ENCODE measurements around the gene CD300A.

CD300A gene

DNA sequence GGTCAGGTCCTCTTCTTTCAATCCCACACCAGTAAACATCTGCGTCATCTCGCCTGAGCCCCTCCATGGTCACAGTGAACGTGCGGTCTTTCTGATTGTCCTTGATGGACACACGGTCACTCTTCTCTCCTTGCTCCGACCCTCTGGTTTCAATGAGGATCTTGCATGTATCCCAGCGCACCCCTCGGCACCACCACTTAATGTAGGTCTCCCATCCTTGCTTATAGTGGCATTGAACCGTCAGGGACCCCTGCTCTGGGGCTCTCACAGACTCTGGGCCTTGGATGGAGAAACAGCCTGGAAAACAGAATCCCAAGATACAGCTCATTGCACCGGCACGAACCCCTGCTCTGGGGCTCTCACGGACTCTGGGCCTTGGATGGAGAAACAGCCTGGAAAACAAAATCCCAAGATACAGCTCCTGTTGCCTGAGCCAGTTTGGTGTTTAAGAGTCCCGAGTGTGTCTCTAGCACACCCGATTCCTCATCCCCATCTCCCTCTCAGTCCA, 59.4 kb downstream of the CD300A start:
- TF ChIP-seq, protein P1, sequence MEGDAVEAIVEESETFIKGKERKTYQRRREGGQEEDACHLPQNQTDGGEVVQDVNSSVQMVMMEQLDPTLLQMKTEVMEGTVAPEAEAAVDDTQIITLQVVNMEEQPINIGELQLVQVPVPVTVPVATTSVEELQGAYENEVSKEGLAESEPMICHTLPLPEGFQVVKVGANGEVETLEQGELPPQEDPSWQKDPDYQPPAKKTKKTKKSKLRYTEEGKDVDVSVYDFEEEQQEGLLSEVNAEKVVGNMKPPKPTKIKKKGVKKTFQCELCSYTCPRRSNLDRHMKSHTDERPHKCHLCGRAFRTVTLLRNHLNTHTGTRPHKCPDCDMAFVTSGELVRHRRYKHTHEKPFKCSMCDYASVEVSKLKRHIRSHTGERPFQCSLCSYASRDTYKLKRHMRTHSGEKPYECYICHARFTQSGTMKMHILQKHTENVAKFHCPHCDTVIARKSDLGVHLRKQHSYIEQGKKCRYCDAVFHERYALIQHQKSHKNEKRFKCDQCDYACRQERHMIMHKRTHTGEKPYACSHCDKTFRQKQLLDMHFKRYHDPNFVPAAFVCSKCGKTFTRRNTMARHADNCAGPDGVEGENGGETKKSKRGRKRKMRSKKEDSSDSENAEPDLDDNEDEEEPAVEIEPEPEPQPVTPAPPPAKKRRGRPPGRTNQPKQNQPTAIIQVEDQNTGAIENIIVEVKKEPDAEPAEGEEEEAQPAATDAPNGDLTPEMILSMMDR (IDR thresholded peaks at IDR 0.05; ENCODE audit: borderline replicate concordance, insufficient read depth, low read depth, low read length) = no peak
- H3K4me3 ChIP-seq (ENCODE audit: low read depth, low read length) = no peak overlapping the region

DNA sequence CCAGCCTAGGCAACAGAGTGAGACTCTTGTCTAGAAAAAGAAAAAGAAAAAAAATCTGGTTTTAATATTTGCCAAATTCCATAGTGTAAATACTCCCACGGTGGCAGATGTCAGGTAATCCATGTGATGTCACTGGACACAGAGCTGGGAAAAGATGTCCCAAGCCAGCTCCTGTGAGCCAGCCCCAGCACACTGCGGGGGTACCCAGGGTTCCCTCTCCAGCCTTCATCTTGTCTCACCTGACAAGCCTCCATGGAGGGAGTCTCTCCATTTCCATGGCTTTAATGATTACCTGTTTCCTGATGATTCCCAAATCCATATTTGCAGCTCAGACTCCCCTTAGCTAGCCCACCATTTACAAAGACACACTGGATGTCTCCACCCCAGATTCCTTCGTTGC, 60.2 kb downstream of the CD300A start:
- H3K4me3 ChIP-seq (ENCODE audit: low read depth, low read length) = no peak overlapping the region

DNA sequence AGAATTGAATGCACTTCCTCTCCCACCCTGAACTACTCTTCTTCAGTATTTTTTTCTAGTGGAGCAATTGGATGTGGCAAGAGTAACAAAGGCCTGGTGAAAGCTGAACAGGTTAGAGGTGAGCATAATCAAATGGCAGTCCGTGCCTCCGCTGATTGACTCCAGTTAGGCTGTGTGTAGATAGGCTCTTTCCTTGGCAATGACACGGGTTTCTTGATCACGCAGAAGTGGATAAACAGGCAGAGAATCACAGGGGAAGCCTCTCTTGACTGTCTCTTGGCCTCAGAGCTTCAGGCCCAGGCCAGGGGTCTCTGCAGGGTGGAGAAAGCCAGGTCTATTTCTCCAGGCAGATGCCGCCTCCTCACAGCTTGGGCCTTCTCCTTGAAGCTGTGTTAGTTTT, 60.6 kb downstream of the CD300A start:
- no peak overlapping the region for H3K4me3 ChIP-seq (ENCODE audit: low read depth, low read length)
- TF ChIP-seq, protein P1 (IDR thresholded peaks at IDR 0.05; ENCODE audit: borderline replicate concordance, insufficient read depth, low read depth, low read length) = no peak

More for the DNA sequence above, 60.2 kb downstream of the CD300A start:
- TF ChIP-seq, protein P1 (IDR thresholded peaks at IDR 0.05; ENCODE audit: borderline replicate concordance, insufficient read depth, low read depth, low read length) = no peak

DNA sequence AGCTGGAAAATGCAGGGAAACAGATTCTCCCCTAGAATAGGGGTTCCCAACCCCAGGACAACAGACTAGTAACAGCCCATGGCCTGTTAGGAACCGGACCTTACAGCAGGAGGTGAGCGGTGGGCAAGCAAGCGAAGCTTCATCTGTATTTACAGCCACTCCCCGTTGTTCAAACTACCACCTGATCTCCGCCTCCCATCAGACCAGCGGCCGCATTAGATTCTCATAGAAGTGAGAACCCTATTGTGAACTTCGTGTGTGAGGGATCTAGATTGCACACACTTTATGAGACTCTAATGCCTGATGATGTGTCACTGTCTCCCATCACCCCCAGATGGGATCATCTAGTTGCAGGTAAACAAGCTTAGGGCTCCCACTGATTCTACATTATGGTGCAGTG, 61.3 kb downstream of the CD300A start:
- TF ChIP-seq, protein P1 (IDR thresholded peaks at IDR 0.05; ENCODE audit: borderline replicate concordance, insufficient read depth, low read depth, low read length) = no peak
- no peak overlapping the region for H3K4me3 ChIP-seq (ENCODE audit: low read depth, low read length)

DNA sequence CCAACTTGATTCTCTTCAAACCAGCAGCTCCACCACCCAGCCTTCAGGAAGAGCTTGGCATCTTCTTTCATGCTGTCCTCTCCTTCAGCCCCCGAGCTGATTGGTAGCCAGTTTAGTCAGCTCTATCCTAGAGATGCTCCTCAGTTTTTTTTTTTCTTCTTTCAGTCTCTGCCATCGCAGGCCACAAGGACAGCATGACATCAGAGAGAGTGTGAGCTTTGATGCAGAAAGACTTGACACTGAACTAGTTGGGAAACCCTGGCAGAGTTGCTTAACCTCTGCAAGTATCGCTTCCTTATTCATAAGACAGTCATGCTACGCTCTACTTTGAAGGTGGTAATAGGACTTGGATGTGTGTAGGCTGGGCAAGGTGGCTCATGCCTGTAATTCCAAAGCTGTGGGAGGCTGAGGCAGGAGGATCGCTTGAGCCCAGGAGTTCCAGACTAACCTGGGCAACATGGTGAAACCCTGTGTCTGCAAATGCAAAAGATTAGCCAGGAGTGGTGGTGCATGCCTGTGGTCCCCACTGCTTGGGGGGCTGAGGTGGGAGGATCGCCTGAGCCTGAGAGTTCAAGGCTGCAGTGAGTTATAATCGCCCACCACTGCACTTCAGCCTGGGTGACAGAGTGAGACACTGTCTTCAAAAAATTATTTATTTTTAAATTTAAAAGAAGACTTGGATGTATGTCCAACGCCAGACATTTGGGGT, 62.2 kb downstream of the CD300A start:
- H3K4me3 ChIP-seq (ENCODE audit: low read depth, low read length) = no peak overlapping the region
- TF ChIP-seq, protein P1 (IDR thresholded peaks at IDR 0.05; ENCODE audit: borderline replicate concordance, insufficient read depth, low read depth, low read length) = no peak

DNA sequence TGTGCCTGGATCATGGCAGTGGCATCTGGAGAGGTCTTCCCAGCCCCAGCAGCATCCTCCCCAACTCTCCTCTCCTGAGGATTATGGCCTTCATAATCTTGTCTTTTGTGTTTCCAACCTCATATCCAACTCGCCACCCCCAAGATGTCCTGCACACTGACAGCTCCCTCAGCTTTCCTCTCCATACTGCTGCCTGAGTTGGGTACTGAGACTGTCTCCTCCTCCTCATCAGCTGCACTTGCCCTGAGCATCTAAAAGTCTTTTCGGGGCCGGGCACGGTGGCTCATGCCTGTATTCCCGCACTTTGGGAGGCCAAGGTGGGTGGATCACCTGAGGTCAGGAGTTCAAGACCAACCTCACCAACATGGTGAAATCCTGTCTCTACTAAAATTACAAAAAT, 62.8 kb downstream of the CD300A start:
- no peak overlapping the region for H3K4me3 ChIP-seq (ENCODE audit: low read depth, low read length)
- TF ChIP-seq, protein P1 (IDR thresholded peaks at IDR 0.05; ENCODE audit: borderline replicate concordance, insufficient read depth, low read depth, low read length) = no peak

DNA sequence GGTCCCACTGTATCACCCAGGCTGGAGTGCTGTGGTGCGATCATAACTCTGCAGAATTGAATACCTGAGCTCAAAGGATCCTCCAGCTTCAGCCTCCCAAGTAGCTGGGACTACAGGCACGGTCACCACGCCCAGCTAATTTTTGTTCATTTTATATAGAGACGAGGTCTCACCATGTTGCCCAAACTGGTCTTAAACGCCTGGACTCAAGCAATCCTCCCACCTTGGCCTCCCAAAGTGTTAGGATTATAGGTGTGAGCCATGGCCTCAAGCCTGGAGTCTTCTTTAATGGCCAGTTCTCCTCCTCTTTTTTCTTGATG, 64.4 kb downstream of the CD300A start:
- no peak overlapping the region for H3K4me3 ChIP-seq (ENCODE audit: low read depth, low read length)
- TF ChIP-seq, protein P1 (IDR thresholded peaks at IDR 0.05; ENCODE audit: borderline replicate concordance, insufficient read depth, low read depth, low read length) = no peak
